Dendritic cell treated with granulocyte-macrophage colony-stimulating factor and Interleukin-4, amounts not matched to agents 40 ng/mL and 50 ng/mL, for 4 days (primary cell): ENCODE data around the gene HP.
"Not testable (repeated sequence)": the region's sequence is repeated elsewhere in the genome, so short reads cannot be mapped to it uniquely, and the experiment has no call there.

ENCODE experiments used
- H3K27ac Mint-ChIP-seq: one replicate; pipeline ENCODE4 v1.8.0; 2022; ENCODE audit warnings: mild to moderate bottlenecking, mixed read lengths
- H3K27me3 Mint-ChIP-seq: one replicate; pipeline ENCODE4 v1.8.0; 2022; ENCODE audit warnings: mild to moderate bottlenecking, mixed read lengths
- H3K36me3 Mint-ChIP-seq: one replicate; pipeline ENCODE4 v1.8.0; 2022; ENCODE audit warnings: low read depth, mixed read lengths
- H3K4me1 Mint-ChIP-seq: one replicate; pipeline ENCODE4 v1.8.0; 2022; ENCODE audit warnings: low read depth, mixed read lengths
- H3K4me3 Mint-ChIP-seq: one replicate; pipeline ENCODE4 v1.8.0; 2022; ENCODE audit warnings: mild to moderate bottlenecking, moderate library complexity, mixed read lengths
- H3K9me3 Mint-ChIP-seq: one replicate; pipeline ENCODE4 v1.8.0; 2022; ENCODE audit warnings: mixed read lengths
- intact Hi-C: fragments of 100-400 bp; cut with micrococcal nuclease; formaldehyde crosslinking; loops from one replicate; pipeline ENCODE4 v1.15.0; 2022

The HP gene, protein sequence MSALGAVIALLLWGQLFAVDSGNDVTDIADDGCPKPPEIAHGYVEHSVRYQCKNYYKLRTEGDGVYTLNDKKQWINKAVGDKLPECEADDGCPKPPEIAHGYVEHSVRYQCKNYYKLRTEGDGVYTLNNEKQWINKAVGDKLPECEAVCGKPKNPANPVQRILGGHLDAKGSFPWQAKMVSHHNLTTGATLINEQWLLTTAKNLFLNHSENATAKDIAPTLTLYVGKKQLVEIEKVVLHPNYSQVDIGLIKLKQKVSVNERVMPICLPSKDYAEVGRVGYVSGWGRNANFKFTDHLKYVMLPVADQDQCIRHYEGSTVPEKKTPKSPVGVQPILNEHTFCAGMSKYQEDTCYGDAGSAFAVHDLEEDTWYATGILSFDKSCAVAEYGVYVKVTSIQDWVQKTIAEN

DNA sequence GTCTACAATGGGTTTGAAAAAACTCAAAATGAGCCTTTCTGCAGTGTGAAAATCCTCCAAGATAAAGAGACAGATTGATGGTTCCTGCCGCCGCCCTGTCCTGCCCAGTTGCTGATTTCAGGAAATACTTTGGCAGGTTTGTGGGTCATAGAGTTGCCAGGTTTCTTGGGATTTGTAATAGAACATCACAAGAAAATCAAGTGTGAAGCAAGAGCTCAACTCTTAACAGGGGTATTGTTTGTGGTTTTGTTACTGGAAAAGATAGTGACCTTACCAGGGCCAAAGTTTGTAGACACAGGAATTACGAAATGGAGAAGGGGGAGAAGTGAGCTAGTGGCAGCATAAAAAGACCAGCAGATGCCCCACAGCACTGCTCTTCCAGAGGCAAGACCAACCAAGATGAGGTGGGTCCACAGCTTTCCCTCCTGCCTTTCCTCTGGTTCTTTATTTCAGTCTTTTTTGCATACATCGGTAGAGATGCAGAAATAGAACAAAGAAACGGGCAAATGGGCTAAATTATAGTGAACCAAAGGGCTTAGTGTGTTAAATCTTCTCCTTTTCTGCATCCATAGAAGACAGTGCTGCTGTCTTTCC lies at the start of gene HP:
TSS of gene HP (plus strand) at position 252 of the 594 bp plus-strand sequence. CDS start at position 400, 148 bp downstream.
- intact Hi-C loops, H3K27ac Mint-ChIP-seq, H3K27me3 Mint-ChIP-seq, H3K4me3 Mint-ChIP-seq: not testable (repeated sequence)
- Mint-ChIP-seq H3K36me3 (peaks cover 11% of the 10 kb centered on the region), H3K4me1 (peaks cover 59% of the 10 kb centered on the region), H3K9me3 (peaks cover 11% of the 10 kb centered on the region)

DNA sequence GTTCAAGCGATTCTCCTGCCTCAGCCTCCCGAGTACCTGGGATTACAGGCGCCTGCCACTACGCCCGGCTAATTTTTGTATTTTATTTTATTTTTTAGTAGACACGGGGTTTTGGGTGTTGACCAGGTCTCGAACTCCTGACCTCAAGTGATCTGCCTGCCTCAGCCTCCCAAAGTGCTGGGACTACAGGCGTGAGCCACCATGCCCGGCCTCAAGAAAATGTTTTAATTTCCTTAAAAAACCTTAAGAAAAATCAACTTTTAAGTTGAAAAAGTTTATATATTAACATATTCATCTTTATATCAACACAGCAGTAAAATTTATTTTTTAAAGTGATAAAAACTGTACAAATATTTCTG lies 46.3 kb upstream of the HP start:
- H3K9me3 Mint-ChIP-seq, H3K27me3 Mint-ChIP-seq: not testable (repeated sequence)
- H3K4me1 Mint-ChIP-seq = peaks cover 10% of the 10 kb centered on the region
- peaks cover 12% of the 10 kb centered on the region for H3K36me3 Mint-ChIP-seq
- H3K27ac Mint-ChIP-seq = peak overlapping the region; percentile 88
- H3K4me3 Mint-ChIP-seq = peak overlapping the region; percentile 91
- intact Hi-C loops = loop anchor here (1.0 kb wide), 2 partner anchors 9 to 85 kb away; partner anchors contain the start of genes DHX38 and TXNL4B

DNA sequence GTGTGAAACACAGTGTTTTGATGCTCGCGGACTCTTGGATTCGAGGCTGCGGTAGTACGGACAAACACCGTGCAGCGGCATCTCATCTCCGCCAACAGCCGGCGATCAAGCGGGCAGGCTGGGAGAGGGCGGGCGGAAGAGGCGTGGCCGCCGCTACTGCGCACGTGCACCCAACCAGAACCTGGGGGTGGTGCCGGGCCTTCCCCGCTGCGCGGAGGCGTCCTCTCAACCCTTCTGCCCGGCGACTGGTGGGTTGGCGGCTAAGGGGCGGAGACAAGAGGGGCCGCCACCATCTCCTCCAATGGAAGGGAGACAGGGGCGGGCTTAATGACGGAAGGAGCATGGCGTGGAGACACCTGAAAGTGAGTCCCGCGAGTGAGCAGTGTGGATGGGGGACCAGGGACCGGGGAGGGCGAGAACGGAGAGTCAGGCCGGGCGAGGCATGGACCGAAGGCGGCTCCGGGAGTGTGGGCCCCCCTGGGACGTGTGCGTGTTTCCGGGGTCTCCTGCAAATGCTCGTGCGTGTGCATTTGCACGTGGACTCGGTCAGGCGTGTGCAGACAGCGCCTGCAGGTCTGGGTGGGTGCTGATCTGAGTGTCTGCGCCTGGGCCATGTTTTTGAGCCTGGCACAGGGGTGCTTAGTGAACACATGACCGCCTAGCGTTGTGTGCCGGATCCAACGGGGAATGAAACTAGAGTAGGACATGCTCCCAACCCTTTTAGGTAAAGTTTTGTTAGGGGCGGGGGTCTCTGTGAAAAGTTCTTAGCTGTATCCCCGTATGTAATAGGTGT lies 45.7 kb upstream of the HP start, which contains the start of gene DHODH:
TSS of gene DHODH (plus strand) at position 321 of the 793 bp plus-strand sequence. CDS start at position 342, 21 bp downstream.
- Mint-ChIP-seq H3K27me3 (peaks cover 7% of the 10 kb centered on the region), H3K36me3 (peaks cover 18% of the 10 kb centered on the region), H3K27ac (peak within 1 kb of the TSS; percentile 88), H3K4me1 (peaks cover 10% of the 10 kb centered on the region), H3K9me3 (no peaks in the 10 kb centered on the region), H3K4me3 (peak within 1 kb of the TSS; percentile 91)
- intact Hi-C loops = loop anchor here (1.0 kb wide), 2 partner anchors 9 to 85 kb away; partner anchors contain the start of genes DHX38 and TXNL4B

DNA sequence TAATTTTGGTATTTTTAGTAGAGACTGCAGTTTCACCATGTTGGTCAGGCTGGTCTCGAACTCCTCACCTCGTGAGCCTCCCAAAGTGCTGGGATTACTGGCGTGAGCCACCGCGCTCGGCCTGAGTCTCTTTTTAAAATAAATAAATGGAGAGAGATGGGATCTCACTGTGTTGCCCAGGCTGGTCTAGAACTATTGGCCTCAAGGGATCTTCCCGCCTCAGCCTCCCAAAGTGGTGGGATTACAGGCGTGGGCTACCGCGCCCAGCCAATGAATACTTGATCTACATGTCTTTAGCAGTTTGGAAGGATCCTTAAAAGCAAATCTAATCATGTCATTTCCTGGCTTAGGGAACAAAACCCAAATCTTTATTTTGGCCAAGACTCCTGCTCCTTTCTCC lies 44.5 kb upstream of the HP start:
- H3K4me3 Mint-ChIP-seq = no peak overlapping the region
- peaks cover 10% of the 10 kb centered on the region for H3K4me1 Mint-ChIP-seq
- H3K9me3 Mint-ChIP-seq = no peaks in the 10 kb centered on the region
- H3K27me3 Mint-ChIP-seq = peaks cover 2% of the 10 kb centered on the region
- intact Hi-C loops = no loop called here
- H3K27ac Mint-ChIP-seq = peak overlapping the region; percentile 30
- H3K36me3 Mint-ChIP-seq = peaks cover 28% of the 10 kb centered on the region

DNA sequence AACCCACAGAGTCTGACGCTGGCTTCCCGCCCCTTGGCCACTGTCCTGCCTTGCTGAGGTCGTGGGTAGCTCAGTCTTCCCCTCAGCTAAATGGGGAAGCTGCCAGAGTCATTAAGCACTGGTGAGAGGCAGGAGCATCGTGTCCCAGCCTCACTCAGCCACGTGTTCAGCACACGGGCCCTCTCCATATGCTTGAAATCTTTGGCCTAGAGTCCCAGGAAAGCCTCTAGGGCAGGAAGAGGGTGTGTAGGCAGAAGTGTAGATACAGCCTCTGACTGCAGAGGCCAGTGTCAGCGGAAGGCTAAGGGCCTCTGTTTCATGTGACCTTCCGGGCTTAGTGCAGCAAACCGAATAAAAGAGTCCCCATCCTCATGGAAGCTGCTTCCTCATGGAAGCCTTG lies 41.7 kb upstream of the HP start:
- Mint-ChIP-seq H3K4me1 (peaks cover 10% of the 10 kb centered on the region), H3K27me3 (no peaks in the 10 kb centered on the region), H3K9me3 (no peaks in the 10 kb centered on the region), H3K36me3 (peaks cover 56% of the 10 kb centered on the region), H3K27ac (no peak overlapping the region), H3K4me3 (no peak overlapping the region)
- intact Hi-C loops = no loop called here

DNA sequence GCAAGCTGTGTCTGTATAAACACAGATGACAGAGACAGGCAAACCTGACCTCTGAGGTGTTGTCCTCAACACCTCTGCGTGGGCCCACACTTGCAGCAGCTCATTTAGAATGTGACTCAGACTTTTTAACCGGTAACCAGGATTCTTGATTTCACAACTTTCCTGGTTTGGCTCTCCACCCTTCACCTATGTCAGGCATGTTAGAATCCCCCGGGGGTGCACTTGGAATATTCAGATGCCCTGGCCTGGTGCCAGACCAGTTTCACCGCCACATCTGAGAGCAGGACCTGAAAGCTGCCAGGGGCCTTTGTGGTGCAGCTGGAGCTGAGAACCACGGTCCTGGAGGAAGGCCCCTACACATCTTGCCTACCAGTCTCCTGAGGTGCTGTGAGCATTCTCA lies 40.9 kb upstream of the HP start:
- peaks cover 63% of the 10 kb centered on the region for H3K36me3 Mint-ChIP-seq
- no peak overlapping the region for H3K4me3 Mint-ChIP-seq
- no peaks in the 10 kb centered on the region for H3K9me3 Mint-ChIP-seq
- H3K27me3 Mint-ChIP-seq = no peaks in the 10 kb centered on the region
- no peak overlapping the region for H3K27ac Mint-ChIP-seq
- intact Hi-C loops = no loop called here
- H3K4me1 Mint-ChIP-seq = peaks cover 10% of the 10 kb centered on the region

DNA sequence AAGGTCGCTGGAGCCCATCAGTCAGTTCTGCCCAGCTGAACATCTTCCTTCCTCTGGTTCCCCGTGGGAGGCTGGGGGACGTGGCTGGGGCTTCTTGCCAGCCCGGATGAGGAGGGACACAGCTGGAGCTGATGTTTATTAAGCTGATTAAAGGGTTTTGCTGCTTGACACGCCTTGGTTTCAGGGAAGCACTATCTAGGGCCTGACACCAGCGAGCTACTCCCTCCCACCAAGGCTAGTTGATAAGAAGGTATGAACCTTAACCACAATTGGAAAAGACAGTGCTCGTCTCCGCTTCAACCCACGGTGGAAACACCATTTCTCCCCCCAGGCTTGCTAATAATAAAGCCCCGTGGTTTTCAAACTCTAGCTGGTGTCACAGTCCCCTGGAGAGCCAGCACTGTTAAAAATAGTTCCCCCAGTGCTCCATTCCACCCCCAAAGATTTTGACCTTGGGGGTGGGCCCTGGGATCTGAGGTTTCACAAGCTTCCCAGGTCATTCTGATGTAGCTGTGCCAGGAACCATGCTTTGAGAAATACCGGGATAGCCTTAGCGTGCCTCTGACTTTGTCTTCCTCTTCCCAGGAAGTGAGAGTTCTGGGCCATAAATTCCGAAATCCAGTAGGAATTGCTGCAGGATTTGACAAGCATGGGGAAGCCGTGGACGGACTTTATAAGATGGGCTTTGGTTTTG lies 40.3 kb upstream of the HP start:
- Mint-ChIP-seq H3K27me3 (no peaks in the 10 kb centered on the region), H3K36me3 (peaks cover 64% of the 10 kb centered on the region), H3K9me3 (no peaks in the 10 kb centered on the region), H3K4me1 (peaks cover 10% of the 10 kb centered on the region), H3K27ac (no peak overlapping the region), H3K4me3 (no peak overlapping the region)
- intact Hi-C loops = no loop called here

DNA sequence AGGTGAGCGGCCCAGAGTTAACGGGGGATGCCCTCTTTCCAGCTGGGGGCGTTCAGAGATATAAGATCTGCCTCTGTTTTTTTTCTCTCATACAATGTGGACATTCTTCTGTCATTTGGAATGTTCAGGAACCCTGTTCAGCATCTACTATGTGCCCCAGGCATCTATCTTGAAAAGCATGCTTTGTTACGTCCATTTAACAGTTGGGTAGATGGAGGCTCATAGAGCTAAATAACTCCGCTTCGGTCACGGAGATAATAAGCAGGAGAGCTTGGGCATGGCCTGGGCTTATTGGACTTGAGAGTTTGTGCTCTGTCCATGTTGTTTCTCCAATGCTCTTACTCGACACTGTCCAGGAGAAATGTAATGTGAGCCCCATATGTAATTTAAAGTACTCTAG lies 39.6 kb upstream of the HP start:
- Mint-ChIP-seq H3K36me3 (peaks cover 70% of the 10 kb centered on the region), H3K27ac (no peak overlapping the region)

DNA sequence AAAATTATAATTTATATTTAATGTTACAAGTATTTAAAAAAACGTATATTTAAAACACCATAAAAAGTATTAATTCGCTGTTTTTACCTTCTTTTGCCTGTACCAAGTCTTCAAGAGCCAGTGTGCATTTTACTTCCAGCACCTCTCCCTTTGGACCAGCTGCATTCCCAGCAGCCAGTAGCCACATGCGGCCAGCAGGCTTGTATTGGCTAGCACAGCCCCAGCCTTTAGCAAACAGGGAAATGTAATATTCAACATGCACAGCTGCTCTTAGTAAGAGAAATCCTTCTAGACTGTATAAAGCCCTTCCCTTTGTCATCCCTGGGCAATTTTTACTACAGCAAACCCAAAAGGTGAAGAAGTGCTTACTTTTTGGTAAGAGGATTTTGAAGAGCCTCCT lies 39.2 kb upstream of the HP start:
- Mint-ChIP-seq H3K9me3 (no peaks in the 10 kb centered on the region), H3K36me3 (peaks cover 70% of the 10 kb centered on the region)

More for the DNA sequence above, 39.6 kb upstream of the HP start:
- Mint-ChIP-seq H3K27me3 (no peaks in the 10 kb centered on the region), H3K4me3 (no peak overlapping the region), H3K9me3 (no peaks in the 10 kb centered on the region), H3K4me1 (peaks cover 8% of the 10 kb centered on the region)
- intact Hi-C loops = no loop called here

DNA sequence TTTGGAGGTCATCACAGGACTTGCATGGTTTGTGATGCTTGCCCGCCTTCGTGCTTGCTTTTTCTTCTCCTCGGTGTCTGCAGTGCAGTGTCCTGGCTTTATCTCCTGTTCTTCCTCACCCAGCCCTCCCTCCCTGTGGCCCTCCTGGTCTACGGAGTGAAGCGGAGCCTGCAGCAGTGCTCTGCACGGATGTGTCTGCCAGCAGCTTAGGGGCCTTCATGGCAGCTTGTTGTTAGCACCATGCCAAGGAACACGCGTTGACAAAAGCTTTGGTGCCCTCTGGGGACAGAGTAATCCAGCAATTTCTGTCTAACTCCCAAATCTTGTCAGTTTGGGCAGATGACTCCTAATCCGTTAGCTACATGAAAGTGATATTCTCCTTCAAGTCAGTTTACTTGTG lies 35.8 kb upstream of the HP start:
- Mint-ChIP-seq H3K9me3 (no peaks in the 10 kb centered on the region), H3K36me3 (peaks cover 90% of the 10 kb centered on the region), H3K27me3 (no peaks in the 10 kb centered on the region), H3K4me1 (no peaks in the 10 kb centered on the region), H3K27ac (no peak overlapping the region), H3K4me3 (no peak overlapping the region)
- intact Hi-C loops = no loop called here

More for the DNA sequence above, 39.2 kb upstream of the HP start:
- Mint-ChIP-seq H3K27ac (no peak overlapping the region), H3K4me1 (peaks cover 3% of the 10 kb centered on the region), H3K27me3 (no peaks in the 10 kb centered on the region), H3K4me3 (no peak overlapping the region)
- intact Hi-C loops = no loop called here

DNA sequence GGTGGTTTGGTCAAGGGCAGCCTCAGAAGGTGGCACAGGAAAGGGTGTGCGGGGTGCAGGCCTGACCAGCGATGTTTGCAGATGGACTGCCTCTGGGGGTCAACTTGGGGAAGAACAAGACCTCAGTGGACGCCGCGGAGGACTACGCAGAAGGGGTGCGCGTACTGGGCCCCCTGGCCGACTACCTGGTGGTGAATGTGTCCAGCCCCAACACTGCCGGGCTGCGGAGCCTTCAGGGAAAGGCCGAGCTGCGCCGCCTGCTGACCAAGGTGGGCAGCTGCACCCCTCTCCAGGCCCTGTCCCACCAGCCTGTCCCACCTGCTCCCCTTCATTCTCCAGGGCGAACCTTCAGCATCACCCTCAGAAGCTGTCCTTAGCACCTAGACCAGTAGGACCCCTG lies 33.3 kb upstream of the HP start:
- Mint-ChIP-seq H3K9me3 (no peaks in the 10 kb centered on the region), H3K27me3 (no peaks in the 10 kb centered on the region), H3K27ac (no peak overlapping the region), H3K4me3 (no peak overlapping the region), H3K4me1 (no peaks in the 10 kb centered on the region), H3K36me3 (peaks cover 92% of the 10 kb centered on the region)
- intact Hi-C loops = no loop called here

DNA sequence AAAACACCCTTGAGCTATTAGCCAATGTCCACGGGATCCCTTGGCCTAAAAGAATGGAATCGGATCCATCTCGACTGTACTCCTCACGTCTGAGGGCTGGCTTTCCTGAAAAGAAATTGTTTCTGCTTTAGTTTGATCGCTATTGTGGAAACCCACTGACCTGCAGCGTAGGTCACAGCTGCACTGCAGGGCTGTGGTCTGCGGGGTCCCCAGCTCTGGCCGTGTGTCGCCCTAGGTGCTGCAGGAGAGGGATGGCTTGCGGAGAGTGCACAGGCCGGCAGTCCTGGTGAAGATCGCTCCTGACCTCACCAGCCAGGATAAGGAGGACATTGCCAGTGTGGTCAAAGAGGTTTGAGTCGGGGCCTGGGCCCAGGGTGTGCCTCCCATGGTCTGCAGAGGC lies 32.2 kb upstream of the HP start:
- no peaks in the 10 kb centered on the region for H3K9me3 Mint-ChIP-seq
- H3K27me3 Mint-ChIP-seq = no peaks in the 10 kb centered on the region
- H3K36me3 Mint-ChIP-seq = peaks cover 92% of the 10 kb centered on the region
- H3K27ac Mint-ChIP-seq = no peak overlapping the region
- intact Hi-C loops = no loop called here
- H3K4me1 Mint-ChIP-seq = no peaks in the 10 kb centered on the region
- H3K4me3 Mint-ChIP-seq = no peak overlapping the region

DNA sequence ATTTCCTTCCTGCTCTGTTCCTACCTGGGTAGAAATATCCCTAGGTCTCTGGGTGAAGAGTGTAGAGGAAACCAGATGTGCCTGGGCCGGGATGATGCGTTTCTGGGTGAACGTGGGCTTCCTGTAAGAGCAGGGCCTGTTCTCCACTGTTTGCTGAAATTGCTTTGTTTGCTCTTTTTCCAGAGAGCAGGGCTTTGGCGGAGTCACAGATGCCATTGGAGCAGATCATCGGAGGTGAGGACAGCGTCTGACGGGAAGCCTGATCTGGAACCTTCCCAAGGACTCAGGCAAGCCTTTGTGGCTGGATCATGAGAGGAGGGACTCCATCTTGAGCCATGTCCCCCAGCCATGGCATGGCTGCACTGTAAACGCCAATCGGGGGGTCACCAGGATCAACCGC lies 30.3 kb upstream of the HP start:
- Mint-ChIP-seq H3K9me3 (no peaks in the 10 kb centered on the region), H3K27me3 (no peaks in the 10 kb centered on the region), H3K36me3 (peaks cover 86% of the 10 kb centered on the region), H3K27ac (no peak overlapping the region), H3K4me3 (no peak overlapping the region), H3K4me1 (no peaks in the 10 kb centered on the region)
- intact Hi-C loops = no loop called here
